SK-N-SH (cell line): ENCODE data around the gene PPM1B.

Experiments
- CTCF ChIP-seq: fragments of 200-600 bp; sonication (generic); IDR thresholded peaks from 2 replicates; pipeline ENCODE4 v1.6.1; 2017; ENCODE audit warnings: antibody characterized with exemption, mild to moderate bottlenecking, moderate library complexity
- ELF1 ChIP-seq: IDR thresholded peaks from 2 replicates; pipeline ENCODE4 v1.4.0; 2012
- EP300 ChIP-seq, 2 experiments: IDR thresholded peaks; 2 replicates each; pipeline versions ENCODE4 v1.4.0 to v1.6.1; 2012; ENCODE audit warnings: borderline replicate concordance in 1 of 2, low read depth in 1 of 2, low read length in 1 of 2
- EZH2phosphoT487 ChIP-seq: fragments of 200-600 bp; sonication (generic); IDR thresholded peaks from 2 replicates; pipeline ENCODE4 v1.6.1; 2017; ENCODE audit warnings: low read depth, mixed run types, mild to moderate bottlenecking, antibody characterized with exemption, moderate library complexity, borderline replicate concordance
- GABPA ChIP-seq: IDR thresholded peaks from 2 replicates; pipeline ENCODE4 v1.4.0; 2012; ENCODE audit warnings: low read depth, mild to moderate bottlenecking
- MAX ChIP-seq: IDR thresholded peaks from 2 replicates; pipeline ENCODE4 v1.4.0; 2012; ENCODE audit warnings: low read depth
- NFIC ChIP-seq: IDR thresholded peaks from 2 replicates; pipeline ENCODE4 v1.4.0; 2012; ENCODE audit warnings: borderline replicate concordance
- POLR2AphosphoS5 ChIP-seq: IDR thresholded peaks from 2 replicates; pipeline ENCODE4 v1.6.1; 2012; ENCODE audit warnings: low read depth, low read length
- SIN3A ChIP-seq: IDR thresholded peaks from 2 replicates; pipeline ENCODE4 v1.6.1; 2012; ENCODE audit warnings: low read depth, mild to moderate bottlenecking, low read length, moderate library complexity, borderline replicate concordance
- TCF12 ChIP-seq: IDR thresholded peaks from 2 replicates; pipeline ENCODE4 v1.4.0; 2012
- YY1 ChIP-seq: IDR thresholded peaks from 2 replicates; pipeline ENCODE4 v1.4.0; 2012; ENCODE audit warnings: low read depth, mild to moderate bottlenecking
- TF ChIP-seq, protein P1 (sequence below): IDR thresholded peaks from 2 replicates; pipeline ENCODE4 v1.4.0; 2012; ENCODE audit warnings: low read depth, borderline replicate concordance

- TF ChIP-seq POLR2AphosphoS5: no peak
- no peak for TF ChIP-seq TCF12
- no peak for TF ChIP-seq CTCF
- no peak for TF ChIP-seq YY1
- TF ChIP-seq NFIC: no peak
- TF ChIP-seq SIN3A: no peak
- no peak for TF ChIP-seq ELF1
- TF ChIP-seq, protein P1, sequence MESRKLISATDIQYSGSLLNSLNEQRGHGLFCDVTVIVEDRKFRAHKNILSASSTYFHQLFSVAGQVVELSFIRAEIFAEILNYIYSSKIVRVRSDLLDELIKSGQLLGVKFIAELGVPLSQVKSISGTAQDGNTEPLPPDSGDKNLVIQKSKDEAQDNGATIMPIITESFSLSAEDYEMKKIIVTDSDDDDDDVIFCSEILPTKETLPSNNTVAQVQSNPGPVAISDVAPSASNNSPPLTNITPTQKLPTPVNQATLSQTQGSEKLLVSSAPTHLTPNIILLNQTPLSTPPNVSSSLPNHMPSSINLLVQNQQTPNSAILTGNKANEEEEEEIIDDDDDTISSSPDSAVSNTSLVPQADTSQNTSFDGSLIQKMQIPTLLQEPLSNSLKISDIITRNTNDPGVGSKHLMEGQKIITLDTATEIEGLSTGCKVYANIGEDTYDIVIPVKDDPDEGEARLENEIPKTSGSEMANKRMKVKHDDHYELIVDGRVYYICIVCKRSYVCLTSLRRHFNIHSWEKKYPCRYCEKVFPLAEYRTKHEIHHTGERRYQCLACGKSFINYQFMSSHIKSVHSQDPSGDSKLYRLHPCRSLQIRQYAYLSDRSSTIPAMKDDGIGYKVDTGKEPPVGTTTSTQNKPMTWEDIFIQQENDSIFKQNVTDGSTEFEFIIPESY: no peak
- TF ChIP-seq EZH2phosphoT487: no peak
- TF ChIP-seq MAX: no peak
- TF ChIP-seq GABPA: no peak
- TF ChIP-seq EP300 (IDR thresholded peaks at IDR 0.05; ENCODE audit: borderline replicate concordance in 1 of 2, low read depth in 1 of 2, low read length in 1 of 2): no peak
These were observed 15.4 kb downstream of the PPM1B start for GRCh38 chr2:44184106-44184505.
